Activated naive CD8-positive, alpha-beta T cell treated with anti-CD3 and anti-CD28 coated beads, Interleukin-2, amount 10 ng/mL, durations not matched to agents 7 days and 5 days (primary cell): ENCODE data around the gene FMO2. TPM values are rescaled to one million over a fixed set of nuclear protein-coding genes. Genes with fewer than 3 reads are reported as not detected.

Source experiments
- ATAC-seq: fragments of 150-1000 bp; cut with Tn5 transposase; one replicate; pipeline ENCODE4 v1.10.0; 2021; ENCODE audit warnings: low read depth, moderate library complexity
- POLR2A ChIA-PET: fragments of 350-600 bp; sonication (Branson Sonifier 250); formaldehyde crosslinking; loops from one replicate; lab custom pipeline; 2021; ENCODE audit warnings: antibody characterized with exemption; lab: Charles Lee
- DNase-seq: peaks from one replicate; pipeline ENCODE4 v3.0.0; 2021
- H3K27ac Mint-ChIP-seq: one replicate; pipeline ENCODE4 v1.8.0; 2022; ENCODE audit warnings: mild to moderate bottlenecking, mixed read lengths
- H3K27me3 Mint-ChIP-seq: one replicate; pipeline ENCODE4 v1.8.0; 2022; ENCODE audit warnings: mild to moderate bottlenecking, moderate library complexity, mixed read lengths
- H3K36me3 Mint-ChIP-seq: one replicate; pipeline ENCODE4 v1.8.0; 2021; ENCODE audit warnings: mild to moderate bottlenecking, mixed read lengths
- H3K4me1 Mint-ChIP-seq: one replicate; pipeline ENCODE4 v1.8.0; 2021; ENCODE audit warnings: mixed read lengths
- H3K4me3 Mint-ChIP-seq: one replicate; pipeline ENCODE4 v1.8.0; 2022; ENCODE audit warnings: mild to moderate bottlenecking, moderate library complexity, mixed read lengths
- H3K9me3 Mint-ChIP-seq: one replicate; pipeline ENCODE4 v1.8.0; 2021; ENCODE audit warnings: mixed read lengths
- total RNA-seq, 2 experiments: library from RNA; stranded (reverse); gene quantifications; one replicate each; pipeline ENCODE4 v1.2.3, GENCODE V29; 2021

Gene FMO2
- total RNA-seq, 2 experiments from 2014 or later = not detected

DNA sequence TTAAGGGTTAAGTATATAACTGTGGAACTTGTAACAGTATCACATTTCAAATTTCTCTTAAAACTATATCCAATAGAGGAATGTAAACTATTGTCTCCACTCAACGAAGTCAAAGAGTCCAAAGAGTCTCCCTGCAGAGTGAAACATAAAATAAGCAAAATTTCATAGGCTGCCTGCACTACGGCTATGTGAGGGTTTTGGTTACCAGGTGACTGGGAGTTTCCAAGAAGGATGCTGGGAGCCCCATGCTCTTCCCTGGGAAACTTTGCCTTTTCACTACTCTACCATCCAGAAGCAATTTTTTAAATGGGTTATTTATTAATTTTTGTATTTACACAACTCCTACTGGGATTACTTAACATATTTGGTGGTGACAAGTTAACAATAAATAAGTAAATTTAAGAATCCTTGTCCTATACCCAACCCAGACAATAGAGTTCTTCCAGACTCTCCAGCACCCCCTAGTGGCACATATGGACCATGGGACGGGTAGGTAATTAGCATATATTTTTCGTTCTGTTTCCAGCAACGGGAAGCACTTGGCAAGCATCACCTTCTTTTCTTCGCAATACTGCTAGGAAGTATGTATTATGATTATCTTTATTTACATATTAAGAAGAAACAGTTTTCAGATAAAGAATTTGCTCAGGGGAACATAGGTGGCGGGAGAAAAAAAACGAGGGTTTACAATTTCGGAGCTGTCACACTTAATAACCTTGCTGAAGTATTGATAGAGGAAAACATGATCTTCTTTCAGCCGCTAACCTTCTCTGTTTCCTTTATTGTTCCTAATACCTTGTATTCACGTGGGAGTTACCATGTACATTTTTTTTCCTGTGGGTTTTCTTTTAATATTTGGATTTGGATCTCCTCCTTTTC, 3.5 kb downstream of the FMO2 start:
- Mint-ChIP-seq H3K36me3 (no peaks in the 10 kb centered on the region), H3K4me1 (no peaks in the 10 kb centered on the region), H3K9me3 (no peaks in the 10 kb centered on the region), H3K27me3 (peaks cover 12% of the 10 kb centered on the region), H3K4me3 (no peak overlapping the region), H3K27ac (no peak overlapping the region)
- POLR2A ChIA-PET = no interaction called here
- DNase-seq (no peak), ATAC-seq (no peak)

DNA sequence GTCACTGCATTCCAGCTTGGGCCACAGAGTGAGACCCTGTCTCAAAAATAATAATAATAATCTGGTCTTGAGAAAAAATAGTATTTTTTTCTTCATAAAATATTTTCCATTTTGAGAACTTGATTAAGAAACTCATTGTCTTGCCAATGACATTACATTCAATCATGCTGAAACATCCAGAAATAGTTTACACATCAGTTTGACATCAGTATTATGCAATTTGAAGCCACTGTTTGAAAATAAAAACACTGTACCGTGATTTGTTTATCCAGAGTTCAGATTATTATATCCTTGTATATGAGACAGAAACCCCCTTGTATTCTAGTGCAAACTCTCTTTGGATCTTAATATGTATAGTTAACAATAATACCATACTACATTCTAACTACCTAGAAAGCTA, 6.9 kb downstream of the FMO2 start:
- Mint-ChIP-seq H3K27ac (no peak overlapping the region), H3K9me3 (no peaks in the 10 kb centered on the region), H3K27me3 (peaks cover 6% of the 10 kb centered on the region), H3K36me3 (no peaks in the 10 kb centered on the region), H3K4me1 (no peaks in the 10 kb centered on the region), H3K4me3 (no peak overlapping the region)
- DNase-seq (no peak), ATAC-seq (no peak)
- POLR2A ChIA-PET = no interaction called here

DNA sequence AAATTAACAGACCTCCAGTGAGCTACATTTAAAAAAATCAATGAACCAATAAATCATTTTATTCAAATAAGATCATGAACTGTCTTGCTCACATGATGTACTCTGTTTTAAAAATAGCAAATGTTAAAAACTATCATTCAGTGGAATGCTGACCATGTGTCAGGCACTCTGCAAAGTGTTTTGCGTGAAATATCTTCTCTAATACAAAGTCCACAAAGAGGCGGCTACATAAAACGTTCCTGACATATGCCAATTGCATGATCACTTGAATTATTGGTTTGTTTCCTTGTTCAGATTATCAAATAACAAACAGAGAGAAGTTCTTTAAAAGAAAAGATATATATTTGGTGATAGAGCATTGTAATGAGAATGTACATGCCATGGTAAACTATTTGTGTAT, 10.7 kb downstream of the FMO2 start:
- DNase-seq (no peak), ATAC-seq (no peak)
- Mint-ChIP-seq H3K27me3 (peaks cover 6% of the 10 kb centered on the region), H3K4me3 (no peak overlapping the region), H3K36me3 (no peaks in the 10 kb centered on the region), H3K4me1 (no peaks in the 10 kb centered on the region), H3K9me3 (no peaks in the 10 kb centered on the region), H3K27ac (no peak overlapping the region)
- POLR2A ChIA-PET = no interaction called here

DNA sequence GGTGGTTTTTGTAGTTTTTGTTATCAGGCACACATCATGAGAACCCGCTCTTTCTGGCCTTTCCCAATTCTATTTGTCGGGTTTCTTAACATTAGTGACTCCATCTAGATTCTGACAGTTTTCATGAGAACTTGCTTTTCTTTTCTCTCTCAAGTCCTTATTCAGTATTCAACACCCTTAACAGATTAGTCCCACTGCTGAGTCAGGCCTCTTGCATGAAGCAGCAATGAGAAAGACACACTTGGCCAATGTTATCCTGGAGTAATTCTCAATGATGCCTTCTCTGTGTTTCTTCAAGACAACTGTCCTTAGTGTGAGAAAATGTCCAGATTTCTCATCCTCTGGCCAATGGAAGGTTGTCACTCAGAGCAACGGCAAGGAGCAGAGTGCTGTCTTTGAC, 11.3 kb downstream of the FMO2 start:
- H3K4me3 Mint-ChIP-seq = no peak overlapping the region
- H3K4me1 Mint-ChIP-seq = no peaks in the 10 kb centered on the region
- H3K27me3 Mint-ChIP-seq = peaks cover 6% of the 10 kb centered on the region
- H3K27ac Mint-ChIP-seq = no peak overlapping the region
- POLR2A ChIA-PET = no interaction called here
- DNase-seq (no peak), ATAC-seq (no peak)
- H3K36me3 Mint-ChIP-seq = no peaks in the 10 kb centered on the region
- no peaks in the 10 kb centered on the region for H3K9me3 Mint-ChIP-seq

DNA sequence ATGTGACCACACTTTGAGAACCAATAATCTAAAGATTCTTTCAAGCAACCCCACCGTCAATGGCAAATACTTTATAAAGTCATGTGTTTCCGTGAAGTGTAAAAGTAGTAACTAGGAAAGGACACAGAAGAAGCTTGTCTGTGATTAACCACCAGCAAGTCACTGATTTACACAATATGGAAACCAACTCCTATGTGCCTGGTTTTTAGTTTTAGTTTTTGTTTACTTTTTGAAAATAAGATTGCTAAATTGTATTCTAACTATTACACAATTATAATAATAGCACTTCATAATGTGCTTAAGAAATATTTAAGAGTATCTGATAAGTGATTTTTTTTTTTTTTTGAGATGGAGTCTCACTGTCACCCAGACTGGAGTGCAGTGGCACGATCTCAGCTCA, 13.0 kb downstream of the FMO2 start:
- no peak for DNase-seq
- Mint-ChIP-seq H3K36me3 (no peaks in the 10 kb centered on the region), H3K9me3 (no peaks in the 10 kb centered on the region), H3K27ac (no peak overlapping the region), H3K27me3 (peaks cover 6% of the 10 kb centered on the region), H3K4me1 (no peaks in the 10 kb centered on the region), H3K4me3 (no peak overlapping the region)
- POLR2A ChIA-PET = no interaction called here
- ATAC-seq = no peak

DNA sequence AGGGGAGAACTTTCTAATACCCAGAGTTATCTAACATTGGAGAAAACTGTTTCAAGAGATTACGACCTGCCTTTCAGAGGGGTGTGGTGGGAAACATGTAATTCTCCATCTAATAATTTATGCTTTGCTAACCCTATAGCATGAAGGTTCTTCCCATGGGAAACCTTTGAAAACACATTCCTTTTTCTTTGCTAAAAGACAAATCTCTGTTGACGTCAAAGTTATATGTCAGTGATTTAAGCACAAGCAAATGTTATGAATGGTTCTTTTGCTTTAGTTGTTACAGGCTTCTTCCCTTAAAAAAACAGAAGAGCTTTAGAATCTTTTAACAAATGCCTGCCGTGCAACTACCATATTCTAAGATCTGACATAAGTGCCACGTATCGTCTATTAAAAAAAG, 19.2 kb downstream of the FMO2 start:
- DNase-seq = no peak
- no peaks in the 10 kb centered on the region for H3K4me1 Mint-ChIP-seq
- POLR2A ChIA-PET = no interaction called here

DNA sequence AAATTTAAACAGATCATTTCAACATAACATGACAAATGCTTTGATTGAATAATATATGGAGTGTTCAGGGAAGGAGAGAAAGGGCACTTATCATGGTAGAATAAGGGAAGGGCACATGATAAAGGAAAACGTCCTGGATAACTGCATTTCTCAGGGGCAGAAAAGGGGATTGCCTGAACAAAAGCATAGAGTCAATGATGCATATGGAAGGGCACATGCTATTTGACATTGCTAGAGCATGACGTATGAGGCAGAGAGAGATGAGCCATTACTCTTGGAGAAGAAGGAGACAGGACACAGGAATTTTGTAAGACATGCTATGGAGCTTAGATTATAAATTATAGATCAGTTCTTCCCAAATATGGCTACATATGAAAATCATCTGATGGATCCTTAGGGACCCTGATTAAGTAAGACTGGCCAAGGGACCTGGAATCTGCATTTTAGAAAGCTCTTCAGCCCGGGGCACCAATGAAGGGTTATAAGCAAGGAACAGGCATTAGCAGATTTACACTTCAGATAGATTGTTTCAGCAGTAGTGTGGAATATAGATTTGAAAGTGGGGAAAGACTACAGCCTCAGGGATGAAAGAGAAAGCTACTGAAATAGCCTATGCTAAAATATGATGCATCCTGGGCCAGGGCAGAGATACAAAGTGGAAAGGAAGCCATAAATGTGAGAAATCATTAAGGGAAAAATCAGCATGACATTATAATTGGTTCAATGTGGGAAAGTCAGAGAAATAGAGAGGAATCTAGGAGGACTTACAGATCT, 21.3 kb downstream of the FMO2 start:
- H3K9me3 Mint-ChIP-seq = no peaks in the 10 kb centered on the region
- POLR2A ChIA-PET = no interaction called here
- DNase-seq (no peak), ATAC-seq (no peak)
- H3K4me3 Mint-ChIP-seq = no peak overlapping the region
- no peak overlapping the region for H3K27ac Mint-ChIP-seq
- no peaks in the 10 kb centered on the region for H3K4me1 Mint-ChIP-seq
- H3K27me3 Mint-ChIP-seq = peaks cover 18% of the 10 kb centered on the region
- no peaks in the 10 kb centered on the region for H3K36me3 Mint-ChIP-seq

More for the DNA sequence above, 19.2 kb downstream of the FMO2 start:
- ATAC-seq = no peak
- H3K27ac Mint-ChIP-seq = no peak overlapping the region
- no peaks in the 10 kb centered on the region for H3K9me3 Mint-ChIP-seq
- no peaks in the 10 kb centered on the region for H3K36me3 Mint-ChIP-seq
- peaks cover 17% of the 10 kb centered on the region for H3K27me3 Mint-ChIP-seq
- H3K4me3 Mint-ChIP-seq = no peak overlapping the region

DNA sequence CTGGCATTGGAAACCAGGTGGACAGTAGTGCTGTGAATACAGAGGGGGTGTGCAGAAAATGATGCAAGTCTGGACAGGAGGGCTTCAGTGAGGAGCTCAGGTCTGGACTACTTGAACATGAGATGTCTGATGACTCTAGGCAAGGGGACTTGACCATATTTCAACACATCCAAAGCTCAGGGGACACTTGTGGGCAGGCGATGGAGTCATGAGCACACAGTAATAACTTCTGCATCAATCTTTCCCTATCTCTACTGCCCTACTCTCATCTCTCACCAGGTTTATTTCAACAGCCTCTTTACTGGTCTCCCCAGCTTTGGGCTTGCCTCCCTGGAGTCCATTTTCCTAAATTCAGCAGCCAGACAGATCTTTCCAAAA, 21.9 kb downstream of the FMO2 start:
- Mint-ChIP-seq H3K27ac (no peak overlapping the region), H3K4me3 (no peak overlapping the region), H3K9me3 (no peaks in the 10 kb centered on the region), H3K27me3 (peaks cover 18% of the 10 kb centered on the region), H3K4me1 (no peaks in the 10 kb centered on the region), H3K36me3 (no peaks in the 10 kb centered on the region)
- DNase-seq (no peak), ATAC-seq (no peak)
- POLR2A ChIA-PET = no interaction called here

DNA sequence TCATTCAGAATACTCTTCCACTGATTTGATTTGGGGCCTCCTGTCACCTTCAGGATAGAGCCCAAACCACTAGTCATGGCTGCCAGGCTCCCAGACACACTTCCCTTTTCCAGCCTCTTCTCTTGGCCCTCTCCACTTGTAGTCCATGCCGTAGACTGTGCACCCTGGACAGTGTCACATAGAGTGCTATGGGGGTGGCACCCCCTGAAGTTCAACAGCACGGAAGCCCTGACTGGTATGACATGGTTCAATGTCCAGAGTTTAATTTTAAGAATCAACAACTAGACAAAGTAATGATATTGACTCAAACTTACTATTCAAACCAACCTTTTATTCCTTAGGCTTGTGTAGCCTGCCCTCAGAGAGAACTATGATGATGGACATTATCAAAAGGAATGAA, 22.3 kb downstream of the FMO2 start:
- H3K9me3 Mint-ChIP-seq = no peaks in the 10 kb centered on the region
- ATAC-seq = no peak
- H3K27ac Mint-ChIP-seq = no peak overlapping the region
- POLR2A ChIA-PET = no interaction called here
- no peaks in the 10 kb centered on the region for H3K36me3 Mint-ChIP-seq
- no peak for DNase-seq
- H3K27me3 Mint-ChIP-seq = peaks cover 21% of the 10 kb centered on the region
- H3K4me1 Mint-ChIP-seq = no peaks in the 10 kb centered on the region
- H3K4me3 Mint-ChIP-seq = no peak overlapping the region

DNA sequence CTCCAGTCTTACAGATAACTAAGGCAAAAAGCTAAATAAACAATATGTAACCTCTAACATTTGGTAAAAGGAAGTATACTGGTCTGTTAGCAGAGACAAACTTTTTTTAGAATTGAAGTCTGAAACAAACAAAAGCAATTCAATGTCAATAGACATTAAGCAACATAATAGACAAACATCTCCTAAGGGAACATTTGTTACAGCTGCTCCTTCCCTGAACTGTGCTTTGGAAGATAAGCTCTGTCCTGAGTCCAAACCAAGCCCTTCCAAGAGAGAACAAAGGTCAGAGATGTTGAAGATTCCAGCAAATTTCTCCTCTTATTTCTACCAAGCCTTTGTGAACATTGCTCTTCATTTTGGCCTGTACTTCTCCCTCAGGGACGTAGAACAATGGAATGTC, 25.3 kb downstream of the FMO2 start:
- DNase-seq (no peak), ATAC-seq (no peak)
- Mint-ChIP-seq H3K9me3 (no peaks in the 10 kb centered on the region), H3K27me3 (peaks cover 14% of the 10 kb centered on the region), H3K4me1 (peaks cover 2% of the 10 kb centered on the region), H3K36me3 (no peaks in the 10 kb centered on the region), H3K27ac (no peak overlapping the region), H3K4me3 (no peak overlapping the region)
- POLR2A ChIA-PET = no interaction called here

DNA sequence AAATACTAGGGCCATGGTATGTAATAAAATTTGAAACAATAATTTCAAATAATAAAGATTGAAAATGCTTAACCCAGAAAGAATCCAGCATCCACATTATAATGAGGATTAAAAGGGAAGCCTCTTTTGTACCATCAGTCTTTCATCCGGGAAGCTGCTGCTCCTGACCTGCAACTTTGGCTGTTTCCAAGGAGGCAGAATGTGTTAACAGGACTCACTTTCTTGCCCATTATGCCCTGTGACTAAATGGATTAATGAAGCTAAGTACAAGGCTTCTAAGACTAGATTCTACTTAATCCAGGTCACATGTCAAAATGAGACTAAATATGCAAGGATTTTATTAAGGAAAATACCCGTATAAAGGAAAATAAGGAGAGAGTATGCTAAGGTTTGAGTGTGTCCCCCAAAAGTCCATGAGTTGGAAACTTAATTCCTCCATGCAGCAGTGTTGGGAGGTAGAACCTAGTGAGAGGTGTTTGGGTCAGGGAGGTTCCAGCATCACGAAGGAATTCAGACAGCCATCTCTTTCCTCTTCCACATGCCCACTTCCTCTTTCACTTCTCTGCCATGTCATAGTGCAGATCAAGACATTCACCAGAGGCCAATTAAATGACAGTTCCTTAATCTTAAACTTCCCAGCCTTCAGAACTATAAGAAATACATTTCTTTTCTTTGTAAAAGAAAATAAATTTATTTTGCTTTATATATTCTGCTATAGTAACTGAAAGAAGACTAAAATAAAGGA, 27.7 kb downstream of the FMO2 start:
- Mint-ChIP-seq H3K27me3 (peaks cover 4% of the 10 kb centered on the region), H3K36me3 (no peaks in the 10 kb centered on the region)

DNA sequence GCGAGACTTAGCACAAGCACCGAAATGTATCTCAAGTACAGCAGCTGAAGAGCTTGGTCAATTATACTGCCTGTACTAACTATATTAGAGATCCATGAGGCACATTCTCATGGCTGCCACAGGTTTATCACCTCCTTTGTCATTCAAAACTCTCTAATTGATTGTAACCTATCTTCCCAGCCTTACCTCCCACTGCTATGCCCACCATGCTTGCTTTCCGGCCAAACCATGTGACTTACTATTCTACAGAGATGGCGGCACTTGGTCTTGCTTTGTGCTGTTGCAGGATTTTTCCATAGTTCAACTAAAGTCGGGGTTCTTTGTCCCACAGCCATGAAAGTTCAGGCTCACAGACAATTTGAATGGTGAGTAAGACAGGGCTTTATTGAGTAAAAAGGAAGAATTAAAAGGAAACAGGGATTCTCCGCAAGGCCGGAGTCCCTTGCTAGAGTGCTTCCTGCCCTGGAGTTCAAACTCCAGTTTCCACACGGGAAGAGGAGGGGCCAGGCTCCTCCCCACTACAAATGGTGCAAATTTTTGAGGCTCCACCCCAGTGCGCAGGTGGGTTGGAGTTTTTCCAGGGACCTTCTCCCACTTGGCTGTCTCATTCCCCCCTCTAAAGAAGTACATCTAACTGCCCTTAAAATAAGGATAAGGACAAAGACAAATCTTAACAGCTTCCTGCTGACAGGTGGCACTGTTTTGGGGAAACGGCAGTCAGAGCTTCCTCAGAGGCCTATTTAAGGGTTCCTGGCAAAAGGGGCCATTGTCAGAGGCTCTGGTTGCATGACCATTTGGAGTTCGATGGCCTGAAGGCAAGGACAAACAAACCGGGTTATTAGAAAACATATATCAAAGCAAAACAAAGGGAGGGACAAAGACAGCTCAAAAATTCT, 28.7 kb downstream of the FMO2 start:
- DNase-seq = no peak
- POLR2A ChIA-PET = no interaction called here
- H3K27me3 Mint-ChIP-seq = peaks cover 4% of the 10 kb centered on the region
- H3K36me3 Mint-ChIP-seq = no peaks in the 10 kb centered on the region
- H3K27ac Mint-ChIP-seq = no peak overlapping the region
- H3K4me1 Mint-ChIP-seq = peaks cover 2% of the 10 kb centered on the region
- no peak overlapping the region for H3K4me3 Mint-ChIP-seq
- no peaks in the 10 kb centered on the region for H3K9me3 Mint-ChIP-seq
- no peak for ATAC-seq

More for the DNA sequence above, 27.7 kb downstream of the FMO2 start:
- Mint-ChIP-seq H3K9me3 (no peaks in the 10 kb centered on the region), H3K27ac (no peak overlapping the region), H3K4me3 (no peak overlapping the region), H3K4me1 (peaks cover 2% of the 10 kb centered on the region)
- ATAC-seq (no peak), DNase-seq (no peak)
- POLR2A ChIA-PET = no interaction called here
